GM10266 (cell line): ENCODE data around the gene PIH1D1.

ENCODE experiments used
- DNase-seq: peaks from one replicate; pipeline ENCODE4 v3.0.0; 2012; ENCODE audit errors: extremely low spot score
- CTCF ChIP-seq: IDR thresholded peaks from 2 replicates; pipeline ENCODE4 v1.5.1; 2012; ENCODE audit warnings: mild to moderate bottlenecking, low read depth; ENCODE audit not compliant: control insufficient read depth, insufficient read depth; ENCODE audit errors: missing control alignments

The PIH1D1 gene

GRCh38 chr19:49413348-49413747, 38.3 kb downstream of the PIH1D1 start:
- TF ChIP-seq CTCF: no peak
- no peak for DNase-seq

- no peak for TF ChIP-seq CTCF
- no peak for DNase-seq
These were observed 39.8 kb downstream of the PIH1D1 start for GRCh38 chr19:49411681-49412326.

- no peak for TF ChIP-seq CTCF
- peak; percentile 55 for DNase-seq
These were observed 42.1 kb downstream of the PIH1D1 start for GRCh38 chr19:49409441-49410029.

GRCh38 chr19:49408816-49409440, 42.7 kb downstream of the PIH1D1 start:
- DNase-seq: peak; percentile 26
- no peak for TF ChIP-seq CTCF

- DNase-seq: no peak
- no peak for TF ChIP-seq CTCF
These were observed 44.1 kb downstream of the PIH1D1 start for GRCh38 chr19:49407482-49408015.

GRCh38 chr19:49407079-49407478, 44.5 kb downstream of the PIH1D1 start:
- DNase-seq: no peak
- no peak for TF ChIP-seq CTCF
